ENCODE data around the gene DZIP1.

The DZIP1 gene

GRCh38 chr13:95642028-95642621 is 2.4 kb downstream of the DZIP1 start:
- DNase-seq = peak in 1 of 2 donors; percentile 11

- no peak for DNase-seq
Observed at GRCh38 chr13:95641291-95642027, 3.0 kb downstream of the DZIP1 start.

- DNase-seq = no peak
Observed at GRCh38 chr13:95636853-95637252, 7.7 kb downstream of the DZIP1 start.

GRCh38 chr13:95630593-95630992 is 13.9 kb downstream of the DZIP1 start:
- DNase-seq = no peak

- DNase-seq = no peak
Observed at GRCh38 chr13:95629071-95629470, 15.4 kb downstream of the DZIP1 start.

- no peak for DNase-seq
Observed at GRCh38 chr13:95628488-95628887, 16.0 kb downstream of the DZIP1 start.

- no peak for DNase-seq
Observed at GRCh38 chr13:95627590-95627989, 16.9 kb downstream of the DZIP1 start.

GRCh38 chr13:95626768-95627167 is 17.7 kb downstream of the DZIP1 start:
- no peak for DNase-seq

GRCh38 chr13:95624020-95624419 is 20.5 kb downstream of the DZIP1 start:
- no peak for DNase-seq

- DNase-seq = no peak
Observed at GRCh38 chr13:95623141-95623540, 21.4 kb downstream of the DZIP1 start.

- no peak for DNase-seq
Observed at GRCh38 chr13:95620825-95621498, 23.5 kb downstream of the DZIP1 start.

GRCh38 chr13:95620030-95620824 is 24.3 kb downstream of the DZIP1 start:
- no peak for DNase-seq

- DNase-seq = no peak
Observed at GRCh38 chr13:95615539-95615938, 29.0 kb downstream of the DZIP1 start.

GRCh38 chr13:95614641-95615245 is 29.8 kb downstream of the DZIP1 start:
- no peak for DNase-seq

- DNase-seq = no peak
Observed at GRCh38 chr13:95608640-95609323, 35.7 kb downstream of the DZIP1 start.

GRCh38 chr13:95607366-95607765 is 37.1 kb downstream of the DZIP1 start:
- DNase-seq = no peak

- no peak for DNase-seq
Observed at GRCh38 chr13:95605448-95606125, 38.9 kb downstream of the DZIP1 start.

- no peak for DNase-seq
Observed at GRCh38 chr13:95604556-95604915, 40.0 kb downstream of the DZIP1 start.

- no peak for DNase-seq
Observed at GRCh38 chr13:95603887-95604555, 40.5 kb downstream of the DZIP1 start.

GRCh38 chr13:95601906-95602305 is 42.6 kb downstream of the DZIP1 start:
- no peak for DNase-seq

- DNase-seq = no peak
Observed at GRCh38 chr13:95601216-95601615, 43.3 kb downstream of the DZIP1 start.
